ENCODE results near the gene CBX6. TPM values are rescaled to one million over a fixed set of nuclear protein-coding genes. Genes with fewer than 3 reads are reported as not detected.

The CBX6 gene
- total RNA-seq, 2 experiments from 2014 or later, result 45.2 to 67.2 TPM

DNA sequence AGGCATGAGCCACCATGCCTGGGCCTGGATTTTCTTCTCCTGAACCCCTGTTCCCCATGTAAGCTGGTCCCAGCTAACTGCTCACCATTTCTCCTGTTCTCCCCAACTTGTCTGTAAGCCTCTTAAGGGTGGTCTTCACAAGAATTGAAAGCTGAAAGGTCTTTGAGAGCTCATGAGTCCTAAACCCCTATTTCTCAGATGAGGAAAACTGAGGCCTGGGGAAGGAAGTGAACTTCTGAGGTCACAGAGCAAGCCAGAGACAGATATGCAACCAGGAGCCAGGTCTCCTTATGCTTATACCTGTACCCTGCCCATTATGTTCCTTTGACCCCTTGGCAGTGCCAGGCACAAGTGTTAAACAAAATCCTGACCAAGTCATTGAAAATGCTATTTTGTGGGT is 44.5 kb downstream of the CBX6 start:
- ChIA-PET CTCF (ENCODE audit: unreplicated experiment) (no interaction called here), POLR2A (no interaction called here)

GRCh38 chr22:38826801-38827200 is 45.2 kb downstream of the CBX6 start:
- DNase-seq (ENCODE audit: low spot score), result no peak
- TF ChIP-seq EZH2phosphoT487 (IDR thresholded peaks at IDR 0.05; ENCODE audit: borderline replicate concordance, low read depth, low read length) (no peak), CTCF (conservative IDR thresholded peaks at IDR 0.05; ENCODE audit: low read length) (no peak)
- Histone ChIP-seq H3K4me3 (ENCODE audit: low read depth, low read length, poor library complexity, severe bottlenecking) (no peak overlapping the region), H3K9me3 (ENCODE audit: low read length) (no peaks in the 10 kb centered on the region), H3K9me2 (ENCODE audit: insufficient read depth, low read length) (no peaks in the 10 kb centered on the region), H2AFZ (ENCODE audit: low read length) (no peak overlapping the region), H3K27ac (ENCODE audit: low read depth, low read length, poor library complexity, severe bottlenecking) (no peak overlapping the region), H3K36me3 (ENCODE audit: insufficient read depth, low read length) (no peaks in the 10 kb centered on the region), H3K79me2 (ENCODE audit: insufficient read depth, low read depth, low read length) (no peaks in the 10 kb centered on the region), H3K4me1 (ENCODE audit: insufficient read depth, low read length, poor library complexity, severe bottlenecking) (no peaks in the 10 kb centered on the region), H3K4me2 (ENCODE audit: low read length) (no peak overlapping the region), H4K20me1 (ENCODE audit: insufficient read depth, low read length) (no peaks in the 10 kb centered on the region)
- ChIA-PET POLR2A (no interaction called here), CTCF (ENCODE audit: unreplicated experiment) (no interaction called here)
- intact Hi-C loops (cut with micrococcal nuclease; ENCODE audit: unreplicated experiment), result loop anchor here (10.0 kb wide), 1 partner anchor 88 kb away; no protein-coding TSS in a partner anchor
- no TSS peak for BruUV-seq (replicated peaks)

More for the DNA sequence above, 44.5 kb downstream of the CBX6 start:
- H3K4me1 ChIP-seq (ENCODE audit: insufficient read depth, low read length, poor library complexity, severe bottlenecking), result no peaks in the 10 kb centered on the region
- DNase-seq (ENCODE audit: low spot score), result no peak
- no TSS peak for BruUV-seq (replicated peaks)
- no peak overlapping the region for H3K27ac ChIP-seq (ENCODE audit: low read depth, low read length, poor library complexity, severe bottlenecking)
- TF ChIP-seq EZH2phosphoT487 (IDR thresholded peaks at IDR 0.05; ENCODE audit: borderline replicate concordance, low read depth, low read length), result no peak
- TF ChIP-seq CTCF (conservative IDR thresholded peaks at IDR 0.05; ENCODE audit: low read length), result no peak
- H3K79me2 ChIP-seq (ENCODE audit: insufficient read depth, low read depth, low read length), result no peaks in the 10 kb centered on the region
- H3K9me3 ChIP-seq (ENCODE audit: low read length), result no peaks in the 10 kb centered on the region
- H2AFZ ChIP-seq (ENCODE audit: low read length), result no peak overlapping the region
- intact Hi-C loops (cut with micrococcal nuclease; ENCODE audit: unreplicated experiment), result loop anchor here (10.0 kb wide), 1 partner anchor 87 kb away; no protein-coding TSS in a partner anchor
- no peaks in the 10 kb centered on the region for H4K20me1 ChIP-seq (ENCODE audit: insufficient read depth, low read length)
- H3K4me3 ChIP-seq (ENCODE audit: low read depth, low read length, poor library complexity, severe bottlenecking), result no peak overlapping the region
- no peaks in the 10 kb centered on the region for H3K9me2 ChIP-seq (ENCODE audit: insufficient read depth, low read length)
- no peak overlapping the region for H3K4me2 ChIP-seq (ENCODE audit: low read length)
- no peaks in the 10 kb centered on the region for H3K36me3 ChIP-seq (ENCODE audit: insufficient read depth, low read length)

DNA sequence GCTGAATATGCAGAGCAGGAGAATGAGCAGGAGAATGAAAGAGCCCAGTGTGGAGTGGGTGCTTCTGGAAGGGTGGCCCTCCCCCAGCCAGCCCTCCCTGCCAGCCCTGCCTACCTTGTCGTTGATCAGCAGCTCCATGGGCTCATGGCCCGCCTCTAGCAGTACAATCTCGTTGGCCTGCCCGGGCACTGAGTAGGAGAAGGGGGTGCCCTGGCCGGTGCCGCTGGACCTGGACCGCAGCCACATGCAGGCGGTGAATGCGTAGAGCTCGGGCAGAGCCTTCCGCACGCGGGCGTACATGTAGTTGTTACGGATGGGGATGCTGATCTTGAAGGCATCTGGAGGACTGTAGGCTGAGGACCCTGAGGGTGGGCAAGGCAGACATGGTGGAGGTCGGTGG is 45.6 kb downstream of the CBX6 start:
- TF ChIP-seq EZH2phosphoT487 (IDR thresholded peaks at IDR 0.05; ENCODE audit: borderline replicate concordance, low read depth, low read length), result no peak
- TF ChIP-seq CTCF (conservative IDR thresholded peaks at IDR 0.05; ENCODE audit: low read length), result no peak
- H3K9me3 ChIP-seq (ENCODE audit: low read length), result no peaks in the 10 kb centered on the region
- H2AFZ ChIP-seq (ENCODE audit: low read length), result no peak overlapping the region
- POLR2A ChIA-PET, result no interaction called here
- no peaks in the 10 kb centered on the region for H3K4me1 ChIP-seq (ENCODE audit: insufficient read depth, low read length, poor library complexity, severe bottlenecking)
- H3K9me2 ChIP-seq (ENCODE audit: insufficient read depth, low read length), result no peaks in the 10 kb centered on the region
- BruUV-seq (replicated peaks), result no TSS peak
- no peaks in the 10 kb centered on the region for H3K36me3 ChIP-seq (ENCODE audit: insufficient read depth, low read length)
- no peak for DNase-seq (ENCODE audit: low spot score)
- no peak overlapping the region for H3K4me3 ChIP-seq (ENCODE audit: low read depth, low read length, poor library complexity, severe bottlenecking)
- H3K27ac ChIP-seq (ENCODE audit: low read depth, low read length, poor library complexity, severe bottlenecking), result no peak overlapping the region
- intact Hi-C loops (cut with micrococcal nuclease; ENCODE audit: unreplicated experiment), result loop anchor here (10.0 kb wide), 1 partner anchor 88 kb away; no protein-coding TSS in a partner anchor
- H4K20me1 ChIP-seq (ENCODE audit: insufficient read depth, low read length), result no peaks in the 10 kb centered on the region
- CTCF ChIA-PET (ENCODE audit: unreplicated experiment), result interaction anchor here (0.6 kb wide), 1 partner anchor 121 kb away, joined by 4 read pairs; no protein-coding TSS in a partner anchor
- no peak overlapping the region for H3K4me2 ChIP-seq (ENCODE audit: low read length)
- no peaks in the 10 kb centered on the region for H3K79me2 ChIP-seq (ENCODE audit: insufficient read depth, low read depth, low read length)

All from OCI-LY7 (cell line).